GM12878 (cell line): ENCODE data around the gene FIGLA. TPM values are rescaled to one million over a fixed set of nuclear protein-coding genes. Genes with fewer than 3 reads are reported as not detected.

Experiments
- ATAC-seq: fragments of 200-7000 bp; cut with Tn5 transposase; 3 replicates; pipeline ENCODE4 v1.9.1; 2020; ENCODE audit warnings: mild to moderate bottlenecking, moderate library complexity
- BruUV-seq: library from RNA; stranded (reverse); fragments of 400-500 nt; replicated peaks from 2 replicates; lab custom pipeline; 2021; lab: Mats Ljungman, UMichigan
- CTCF ChIA-PET: fragments of 300-600 bp; sonication (Branson Sonifier 250); formaldehyde crosslinking; extraction: SDS; loops from one replicate; lab custom pipeline; 2021; ENCODE audit warnings: inconsistent platforms; lab: Yijun Ruan, JAX
- POLR2A ChIA-PET: fragments of 350-600 bp; formaldehyde crosslinking; extraction: SDS; loops from one replicate; lab custom pipeline; 2021; ENCODE audit warnings: inconsistent platforms; lab: Charles Lee
- RAD21 ChIA-PET: fragments of 300-600 bp; sonication (Branson Sonifier 250); formaldehyde crosslinking; loops from one replicate; lab custom pipeline; 2023; ENCODE audit warnings: antibody characterized with exemption; ENCODE audit not compliant: unreplicated experiment; lab: Charles Lee
- SMC1A ChIA-PET: fragments of 300-600 bp; sonication (Branson Sonifier 250); formaldehyde crosslinking; loops from one replicate; lab custom pipeline; 2023; ENCODE audit not compliant: unreplicated experiment, uncharacterized antibody; lab: Charles Lee
- DNase-seq: peaks from one replicate; pipeline ENCODE4 v3.0.0-alpha.2; 2011; ENCODE audit warnings: low read depth, low spot score
- FAIRE-seq: peaks from 3 replicates; lab custom pipeline; 2011; peaks lifted over from hg19 to GRCh38; lab: Jason Lieb, UNC
- H2AFZ ChIP-seq: 2 replicates; pipeline ENCODE4 v1.6.0; 2011; ENCODE audit warnings: low read depth, low read length, control low read depth; ENCODE audit not compliant: control insufficient read depth
- H3K27ac ChIP-seq: 2 replicates; pipeline ENCODE4 v1.5.1; 2011; ENCODE audit warnings: control low read depth; ENCODE audit not compliant: control insufficient read depth, insufficient read depth
- H3K27me3 ChIP-seq, 2 experiments: replicated peaks in 1 of 2; 2 replicates each; pipeline versions ENCODE4 v1.6.0 to v1.6.1; 2011; ENCODE audit warnings: low read length in 1 of 2; ENCODE audit not compliant: control insufficient read depth in 2 of 2, insufficient read depth in 2 of 2
- H3K36me3 ChIP-seq, 2 experiments: 2 replicates each; pipeline ENCODE4 v1.5.1; 2011; ENCODE audit warnings: low read length in 1 of 2; ENCODE audit not compliant: control insufficient read depth in 2 of 2, insufficient read depth in 2 of 2
- H3K4me1 ChIP-seq: 2 replicates; pipeline ENCODE4 v1.6.1; 2011; ENCODE audit warnings: mild to moderate bottlenecking, low read length, moderate library complexity, mixed read lengths; ENCODE audit not compliant: control insufficient read depth, insufficient read depth
- H3K4me2 ChIP-seq: 2 replicates; pipeline ENCODE4 v1.6.0; 2011; ENCODE audit warnings: control low read depth; ENCODE audit not compliant: control insufficient read depth, insufficient read depth
- H3K4me3 ChIP-seq: fragments of 200-600 bp; sonication (generic); 2 replicates; pipeline ENCODE4 v1.5.1; 2016
- H3K79me2 ChIP-seq: 2 replicates; pipeline ENCODE4 v1.6.0; 2011; ENCODE audit warnings: low read length; ENCODE audit not compliant: control insufficient read depth, insufficient read depth
- H3K9ac ChIP-seq: 2 replicates; pipeline ENCODE4 v1.8.0; 2011; ENCODE audit warnings: low read length, control low read depth, mixed read lengths; ENCODE audit not compliant: control insufficient read depth, insufficient read depth
- H3K9me3 ChIP-seq: replicated peaks from 3 replicates; pipeline ENCODE4 v1.5.1; 2011; ENCODE audit warnings: mild to moderate bottlenecking, low read length; ENCODE audit not compliant: control insufficient read depth, insufficient read depth
- H4K20me1 ChIP-seq: 2 replicates; pipeline ENCODE4 v1.6.0; 2011; ENCODE audit not compliant: control insufficient read depth, insufficient read depth
- CEBPB ChIP-seq, 2 experiments: fragments of 150-350 bp in 1 of 2; IDR thresholded peaks; 2 replicates each; pipeline ENCODE4 v1.6.1; 2012 to 2014; ENCODE audit warnings: low read depth in 2 of 2, low read length in 2 of 2, borderline replicate concordance in 1 of 2, inconsistent platforms in 1 of 2
- CHD1 ChIP-seq: IDR thresholded peaks from 2 replicates; pipeline ENCODE4 v1.6.1; 2012; ENCODE audit warnings: low read depth, low read length, improper control_type of control experiment
- EED ChIP-seq: sonication (generic); IDR thresholded peaks from 2 replicates; pipeline ENCODE4 v1.6.1; 2016; ENCODE audit warnings: antibody characterized with exemption, low read depth
- ETV6 ChIP-seq, 2 experiments: fragments of 450-650 bp in 1 of 2; IDR thresholded peaks in 1 of 2; conservative IDR thresholded peaks in 1 of 2; 2 replicates each; pipeline ENCODE4 v1.6.1; 2014; ENCODE audit warnings: antibody characterized with exemption in 1 of 2, borderline replicate concordance in 1 of 2, low read depth in 1 of 2, mild to moderate bottlenecking in 1 of 2, moderate library complexity in 1 of 2
- HCFC1 ChIP-seq: fragments of 150-350 bp; IDR thresholded peaks from 2 replicates; pipeline ENCODE4 v1.6.1; 2014; ENCODE audit warnings: low read length
- IRF5 ChIP-seq: fragments of 450-650 bp; IDR thresholded peaks from 2 replicates; pipeline ENCODE4 v1.6.1; 2017; ENCODE audit warnings: borderline replicate concordance
- KLF5 ChIP-seq: fragments of 450-650 bp; IDR thresholded peaks from 2 replicates; pipeline ENCODE4 v1.6.1; 2014; ENCODE audit warnings: mild to moderate bottlenecking; ENCODE audit not compliant: partially characterized antibody
- MEF2B ChIP-seq: fragments of 450-650 bp; IDR thresholded peaks from 2 replicates; pipeline ENCODE4 v1.6.1; 2018; ENCODE audit warnings: mild to moderate bottlenecking, moderate library complexity; ENCODE audit not compliant: partially characterized antibody, poor library complexity, severe bottlenecking
- NR2F1 ChIP-seq: fragments of 450-650 bp; conservative IDR thresholded peaks from 2 replicates; pipeline ENCODE4 v1.6.1; 2017; ENCODE audit warnings: mild to moderate bottlenecking
- PAX8 ChIP-seq: fragments of 450-650 bp; IDR thresholded peaks from 2 replicates; pipeline ENCODE4 v1.6.1; 2017; ENCODE audit warnings: mild to moderate bottlenecking, moderate library complexity
- POLR2AphosphoS2 ChIP-seq: IDR thresholded peaks from 2 replicates; pipeline ENCODE4 v1.6.1; 2011; ENCODE audit warnings: low read depth, mild to moderate bottlenecking, low read length, improper control_type of control experiment, moderate library complexity
- POU2F2 ChIP-seq: IDR thresholded peaks from 3 replicates; pipeline ENCODE4 v1.6.1; 2011; ENCODE audit warnings: low read depth, mild to moderate bottlenecking, low read length, borderline replicate concordance
- RBBP5 ChIP-seq: fragments of 200-600 bp; sonication (generic); conservative IDR thresholded peaks from 2 replicates; pipeline ENCODE4 v1.6.1; 2016
- SP1 ChIP-seq: IDR thresholded peaks from one replicate; pipeline ENCODE4 v1.6.1; 2011; ENCODE audit warnings: low read depth, low read length
- SREBF1 ChIP-seq: IDR thresholded peaks from 2 replicates; pipeline ENCODE4 v1.6.1; 2012; ENCODE audit warnings: mild to moderate bottlenecking, low read length
- ZBTB11 ChIP-seq: fragments of 450-650 bp; formaldehyde crosslinking; IDR thresholded peaks from 2 replicates; pipeline ENCODE4 v1.5.0; 2022; ENCODE audit warnings: mild to moderate bottlenecking, missing genetic modification characterization
- ZNF217 ChIP-seq: fragments of 450-650 bp; IDR thresholded peaks from 2 replicates; pipeline ENCODE4 v1.6.1; 2017; ENCODE audit warnings: antibody characterized with exemption, mild to moderate bottlenecking
- ZNF384 ChIP-seq: IDR thresholded peaks from 2 replicates; pipeline ENCODE4 v1.6.1; 2012; ENCODE audit warnings: low read depth, mild to moderate bottlenecking, low read length, improper control_type of control experiment, borderline replicate concordance
- in situ Hi-C: fragments of 300-500 bp; cut with MboI; formaldehyde crosslinking; loops from 9 replicates; pipeline ENCODE4 v1.14.3; 2018; ENCODE audit warnings: mixed read lengths
- intact Hi-C: fragments of 100-400 bp; cut with micrococcal nuclease; formaldehyde crosslinking; loops from one replicate; pipeline ENCODE4 v1.14.2; 2022; ENCODE audit not compliant: unreplicated experiment
- polyA plus RNA-seq, 11 experiments: library from polyadenylated mRNA; depleted of rRNA in 4 of 11; unstranded in 6 of 11; stranded (reverse) in 5 of 11; fragments of >200 nt; fragmentation: Nextera tagmentation in 4 of 11; fragmentation: Illumina TruSeq in 1 of 11; extraction: Ambion mirVana in 4 of 11; extraction: Trizol in 1 of 11; gene quantifications; 1 replicate in 1 of 11; 2 replicates in 10 of 11; pipeline versions ENCODE4 v1.2.1 to v1.2.3, GENCODE V29; 2011 to 2016; ENCODE audit warnings: inconsistent platforms in 2 of 11, missing spikeins in 2 of 11, low read depth in 1 of 11
- total RNA-seq, 4 experiments: library from RNA; depleted of rRNA in 3 of 4; stranded (reverse); fragments of >200 nt in 3 of 4; fragmentation: Illumina TruSeq in 1 of 4; extraction: Trizol in 1 of 4; gene quantifications; 2 replicates each; pipeline versions ENCODE4 v1.2.1 to v1.2.3, GENCODE V29; 2013 to 2021
- TF ChIP-seq, protein P1 (sequence below): IDR thresholded peaks from 2 replicates; pipeline ENCODE4 v1.6.1; 2011; ENCODE audit warnings: low read depth, mild to moderate bottlenecking, low read length, moderate library complexity, borderline replicate concordance; ENCODE audit errors: extremely low read depth

The FIGLA gene
- total and polyA plus RNA-seq, 10 of the 15 experiments (the other 5 are each of a cell fraction or from before 2014, with no cell fraction given), result not detected

DNA sequence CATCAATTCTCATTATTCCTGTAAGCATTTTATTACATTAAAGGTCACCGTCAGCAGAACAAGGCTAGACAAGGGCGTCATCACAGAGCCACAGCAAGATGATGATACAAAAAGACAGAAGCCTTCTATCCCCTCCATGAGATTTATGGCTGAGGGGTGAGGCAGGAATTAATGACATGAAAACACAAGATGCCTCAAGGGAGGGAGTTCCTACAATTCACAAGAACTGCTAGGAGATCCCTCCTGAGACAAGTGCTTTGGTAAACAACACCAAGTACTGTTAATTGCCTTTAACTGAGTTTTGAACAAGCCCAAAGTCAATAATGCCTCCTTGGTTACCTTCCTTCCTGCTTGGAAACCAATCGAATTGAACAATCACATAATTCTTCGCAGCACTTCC is 36.5 kb downstream of the FIGLA start (continued):
- TF ChIP-seq POU2F2 (no peak), CEBPB (IDR thresholded peaks at IDR 0.05; ENCODE audit: borderline replicate concordance in 1 of 2, low read depth in 2 of 2, low read length in 2 of 2) (no peak), PAX8 (no peak), EED (no peak), ZBTB11 (no peak), MEF2B (no peak)

DNA sequence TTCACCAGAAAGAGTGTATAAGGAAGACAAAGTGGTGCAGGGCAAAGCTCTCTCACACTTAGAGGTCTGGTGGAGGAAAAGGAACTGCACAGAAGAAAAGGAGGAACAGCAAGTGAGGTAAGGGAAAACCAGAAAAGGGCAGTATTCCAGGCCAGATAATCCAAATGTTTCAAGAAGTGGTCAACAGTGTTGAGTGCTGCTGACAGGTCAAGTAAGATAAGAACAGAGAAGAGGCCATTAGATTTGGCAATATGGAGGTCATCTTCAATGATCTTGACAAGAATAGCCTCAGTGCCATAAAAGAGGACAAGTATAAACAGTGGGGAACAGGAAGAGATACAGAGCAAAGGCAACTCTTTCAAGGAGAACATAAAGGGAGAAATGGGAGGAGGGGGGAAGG is 37.4 kb downstream of the FIGLA start:
- ATAC-seq, result no peak
- FAIRE-seq, result no peak
- ChIA-PET CTCF (no interaction called here), RAD21 (no interaction called here), POLR2A (interaction anchor here (0.5 kb wide), 1 partner anchor 30 kb away, joined by 5 read pairs; no protein-coding TSS in a partner anchor), SMC1A (no interaction called here)
- no peaks in the 10 kb centered on the region for H3K36me3 ChIP-seq
- no peaks in the 10 kb centered on the region for H3K27me3 ChIP-seq
- in situ Hi-C loops (no loop called here), intact Hi-C loops (no loop called here)
- H3K79me2 ChIP-seq, result no peaks in the 10 kb centered on the region
- H3K9me3 ChIP-seq, result no peaks in the 10 kb centered on the region
- no peak overlapping the region for H3K4me2 ChIP-seq
- H3K9ac ChIP-seq, result no peak overlapping the region
- H3K4me3 ChIP-seq, result no peak overlapping the region
- DNase-seq, result no peak
- no peaks in the 10 kb centered on the region for H3K4me1 ChIP-seq
- no TSS peak for BruUV-seq
- H3K27ac ChIP-seq, result no peak overlapping the region
- no peaks in the 10 kb centered on the region for H4K20me1 ChIP-seq
- no peak overlapping the region for H2AFZ ChIP-seq
- TF ChIP-seq IRF5, result no peak
- TF ChIP-seq ETV6 (conservative IDR thresholded peaks at IDR 0.05 in 1 of 2, IDR thresholded peaks at IDR 0.05 in 1 of 2; ENCODE audit: borderline replicate concordance in 1 of 2, low read depth in 1 of 2), result no peak
- TF ChIP-seq KLF5, result no peak
- TF ChIP-seq HCFC1, result no peak
- TF ChIP-seq CHD1, result no peak
- no peak for TF ChIP-seq ZNF217
- TF ChIP-seq NR2F1, result no peak
- TF ChIP-seq, protein P1, sequence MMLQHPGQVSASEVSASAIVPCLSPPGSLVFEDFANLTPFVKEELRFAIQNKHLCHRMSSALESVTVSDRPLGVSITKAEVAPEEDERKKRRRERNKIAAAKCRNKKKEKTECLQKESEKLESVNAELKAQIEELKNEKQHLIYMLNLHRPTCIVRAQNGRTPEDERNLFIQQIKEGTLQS, result no peak
- TF ChIP-seq SP1, result no peak
- no peak for TF ChIP-seq ZNF384
- no peak for TF ChIP-seq CEBPB (IDR thresholded peaks at IDR 0.05; ENCODE audit: borderline replicate concordance in 1 of 2, low read depth in 2 of 2, low read length in 2 of 2)
- no peak for TF ChIP-seq SREBF1
- no peak for TF ChIP-seq RBBP5
- no peak for TF ChIP-seq POLR2AphosphoS2
